HG02943 (cell line): Measurements from ENCODE around the gene ZFP3.
"Not testable (repeated sequence)": the region's sequence is repeated elsewhere in the genome, so short reads cannot be mapped to it uniquely, and the experiment has no call there.

Experiments
- ATAC-seq: cut with Tn5 transposase; IDR thresholded peaks from one replicate; pipeline ENCODE4 v1.9.1; 2021; ENCODE audit warnings: mild to moderate bottlenecking, low read depth, moderate library complexity; ENCODE audit not compliant: unreplicated experiment

ZFP3 gene

GRCh38 chr17:5123343-5124124 lies 45.3 kb downstream of the ZFP3 start:
- ATAC-seq: no peak

- not testable (repeated sequence) for ATAC-seq
Measured at GRCh38 chr17:5124125-5124760, 46.0 kb downstream of the ZFP3 start.

GRCh38 chr17:5124896-5125295 lies 46.6 kb downstream of the ZFP3 start:
- not testable (repeated sequence) for ATAC-seq

- no peak for ATAC-seq
Measured at GRCh38 chr17:5126719-5127488, 48.6 kb downstream of the ZFP3 start.

GRCh38 chr17:5127910-5128309 lies 49.6 kb downstream of the ZFP3 start:
- ATAC-seq: no peak

GRCh38 chr17:5128387-5128786 lies 50.1 kb downstream of the ZFP3 start:
- ATAC-seq: not testable (repeated sequence)

- no peak for ATAC-seq
Measured at GRCh38 chr17:5128905-5129535, 50.8 kb downstream of the ZFP3 start.

GRCh38 chr17:5129770-5130169 lies 51.5 kb downstream of the ZFP3 start:
- not testable (repeated sequence) for ATAC-seq

GRCh38 chr17:5130261-5130660 lies 52.0 kb downstream of the ZFP3 start:
- not testable (repeated sequence) for ATAC-seq

GRCh38 chr17:5130687-5131086 lies 52.4 kb downstream of the ZFP3 start:
- not testable (repeated sequence) for ATAC-seq

GRCh38 chr17:5131146-5131715 lies 53.0 kb downstream of the ZFP3 start:
- no peak for ATAC-seq

GRCh38 chr17:5131799-5132502 lies 53.7 kb downstream of the ZFP3 start:
- ATAC-seq: not testable (repeated sequence)

GRCh38 chr17:5132503-5133225 lies 54.4 kb downstream of the ZFP3 start:
- not testable (repeated sequence) for ATAC-seq

- no peak for ATAC-seq
Measured at GRCh38 chr17:5133311-5133710, 55.0 kb downstream of the ZFP3 start.

- not testable (repeated sequence) for ATAC-seq
Measured at GRCh38 chr17:5133961-5134360, 55.7 kb downstream of the ZFP3 start.

- not testable (repeated sequence) for ATAC-seq
Measured at GRCh38 chr17:5134571-5134970, 56.3 kb downstream of the ZFP3 start.

GRCh38 chr17:5135131-5135712 lies 57.0 kb downstream of the ZFP3 start:
- not testable (repeated sequence) for ATAC-seq

GRCh38 chr17:5135726-5136579 lies 57.7 kb downstream of the ZFP3 start:
- ATAC-seq: no peak
